Fibroblast of peridontal ligament (primary cell): ENCODE data around the gene SHISA6.

ENCODE experiments used
- DNase-seq: peaks from one replicate; pipeline ENCODE4 v3.0.0-alpha.2; 2010; ENCODE audit errors: extremely low read depth

SHISA6 gene

GRCh38 chr17:11240841-11241610 is at the start of gene SHISA6:
Gene SHISA6 (plus strand): TSS chr17:11241213.
- DNase-seq = no peak

GRCh38 chr17:11195801-11196200 is 45.2 kb upstream of the SHISA6 start:
- DNase-seq = no peak

GRCh38 chr17:11204991-11205390 is 36.0 kb upstream of the SHISA6 start:
- DNase-seq = no peak

GRCh38 chr17:11205659-11206058 is 35.4 kb upstream of the SHISA6 start:
- no peak for DNase-seq

- no peak for DNase-seq
Observed at GRCh38 chr17:11209906-11210305, 31.1 kb upstream of the SHISA6 start.

GRCh38 chr17:11212792-11213191 is 28.2 kb upstream of the SHISA6 start:
- no peak for DNase-seq

GRCh38 chr17:11216976-11217375 is 24.0 kb upstream of the SHISA6 start:
- no peak for DNase-seq

GRCh38 chr17:11221196-11221595 is 19.8 kb upstream of the SHISA6 start:
- DNase-seq = no peak

- no peak for DNase-seq
Observed at GRCh38 chr17:11221721-11222120, 19.3 kb upstream of the SHISA6 start.

GRCh38 chr17:11238705-11239104 is 2.3 kb upstream of the SHISA6 start:
- no peak for DNase-seq

- DNase-seq = no peak
Observed at GRCh38 chr17:11239379-11239970, 1.5 kb upstream of the SHISA6 start.

GRCh38 chr17:11240041-11240840 is 772 bp upstream of the SHISA6 start:
- DNase-seq = no peak

GRCh38 chr17:11241611-11242226 is 706 bp downstream of the SHISA6 start:
- no peak for DNase-seq

- no peak for DNase-seq
Observed at GRCh38 chr17:11242411-11242810, 1.4 kb downstream of the SHISA6 start.

- no peak for DNase-seq
Observed at GRCh38 chr17:11244776-11245175, 3.8 kb downstream of the SHISA6 start.

GRCh38 chr17:11245187-11245586 is 4.2 kb downstream of the SHISA6 start:
- no peak for DNase-seq

GRCh38 chr17:11245791-11246190 is 4.8 kb downstream of the SHISA6 start:
- no peak for DNase-seq

- DNase-seq = no peak
Observed at GRCh38 chr17:11250161-11250560, 9.1 kb downstream of the SHISA6 start.

GRCh38 chr17:11251561-11252107 is 10.6 kb downstream of the SHISA6 start:
- DNase-seq = no peak

- no peak for DNase-seq
Observed at GRCh38 chr17:11252146-11252545, 11.1 kb downstream of the SHISA6 start.

- DNase-seq = no peak
Observed at GRCh38 chr17:11256877-11257276, 15.9 kb downstream of the SHISA6 start.
